GM19240 (cell line): ENCODE results near the gene FANCL.
"Not testable (repeated sequence)": the region's sequence is repeated elsewhere in the genome, so short reads cannot be mapped to it uniquely, and the experiment has no call there.

Source experiments
- DNase-seq: peaks from one replicate; pipeline ENCODE4 v3.0.0; 2011; ENCODE audit warnings: low spot score; ENCODE audit not compliant: insufficient read length

FANCL gene

GRCh38 chr2:58206785-58207184 is 34.3 kb downstream of the FANCL start:
- no peak for DNase-seq

- DNase-seq: no peak
These were observed 36.7 kb downstream of the FANCL start for GRCh38 chr2:58204195-58204959.

- no peak for DNase-seq
These were observed 38.1 kb downstream of the FANCL start for GRCh38 chr2:58203018-58203417.

GRCh38 chr2:58202404-58202803 is 38.7 kb downstream of the FANCL start:
- no peak for DNase-seq

GRCh38 chr2:58197894-58198293 is 43.2 kb downstream of the FANCL start:
- no peak for DNase-seq

- DNase-seq: no peak
These were observed 45.5 kb downstream of the FANCL start for GRCh38 chr2:58195662-58196061.

- no peak for DNase-seq
These were observed 46.7 kb downstream of the FANCL start for GRCh38 chr2:58194458-58194857.

GRCh38 chr2:58187022-58187421 is 54.1 kb downstream of the FANCL start:
- DNase-seq: not testable (repeated sequence)

GRCh38 chr2:58186501-58186900 is 54.6 kb downstream of the FANCL start:
- no peak for DNase-seq

GRCh38 chr2:58182527-58182926 is 58.6 kb downstream of the FANCL start:
- no peak for DNase-seq

GRCh38 chr2:58180635-58181034 is 60.5 kb downstream of the FANCL start:
- no peak for DNase-seq

- DNase-seq: not testable (repeated sequence)
These were observed 61.0 kb downstream of the FANCL start for GRCh38 chr2:58180175-58180574.

GRCh38 chr2:58177187-58177586 is 63.9 kb downstream of the FANCL start:
- DNase-seq: not testable (repeated sequence)

- not testable (repeated sequence) for DNase-seq
These were observed 69.3 kb downstream of the FANCL start for GRCh38 chr2:58171831-58172230.

GRCh38 chr2:58170334-58170933 is 70.7 kb downstream of the FANCL start:
- DNase-seq: not testable (repeated sequence)

GRCh38 chr2:58169845-58170244 is 71.3 kb downstream of the FANCL start:
- not testable (repeated sequence) for DNase-seq

- DNase-seq: not testable (repeated sequence)
These were observed 73.0 kb downstream of the FANCL start for GRCh38 chr2:58168130-58168529.

- DNase-seq: no peak
These were observed 77.2 kb downstream of the FANCL start for GRCh38 chr2:58163913-58164312.

GRCh38 chr2:58158481-58158880 is 82.6 kb downstream of the FANCL start:
- DNase-seq: no peak

GRCh38 chr2:58157754-58158153 is 83.4 kb downstream of the FANCL start:
- DNase-seq: no peak

- no peak for DNase-seq
These were observed 84.3 kb downstream of the FANCL start for GRCh38 chr2:58156780-58157179.

GRCh38 chr2:58155160-58155778 is 85.9 kb downstream of the FANCL start:
- no peak for DNase-seq

GRCh38 chr2:58146707-58147106 is 94.4 kb downstream of the FANCL start:
- DNase-seq: no peak
